ENCODE data around the gene BARX1.

Gene BARX1

DNA sequence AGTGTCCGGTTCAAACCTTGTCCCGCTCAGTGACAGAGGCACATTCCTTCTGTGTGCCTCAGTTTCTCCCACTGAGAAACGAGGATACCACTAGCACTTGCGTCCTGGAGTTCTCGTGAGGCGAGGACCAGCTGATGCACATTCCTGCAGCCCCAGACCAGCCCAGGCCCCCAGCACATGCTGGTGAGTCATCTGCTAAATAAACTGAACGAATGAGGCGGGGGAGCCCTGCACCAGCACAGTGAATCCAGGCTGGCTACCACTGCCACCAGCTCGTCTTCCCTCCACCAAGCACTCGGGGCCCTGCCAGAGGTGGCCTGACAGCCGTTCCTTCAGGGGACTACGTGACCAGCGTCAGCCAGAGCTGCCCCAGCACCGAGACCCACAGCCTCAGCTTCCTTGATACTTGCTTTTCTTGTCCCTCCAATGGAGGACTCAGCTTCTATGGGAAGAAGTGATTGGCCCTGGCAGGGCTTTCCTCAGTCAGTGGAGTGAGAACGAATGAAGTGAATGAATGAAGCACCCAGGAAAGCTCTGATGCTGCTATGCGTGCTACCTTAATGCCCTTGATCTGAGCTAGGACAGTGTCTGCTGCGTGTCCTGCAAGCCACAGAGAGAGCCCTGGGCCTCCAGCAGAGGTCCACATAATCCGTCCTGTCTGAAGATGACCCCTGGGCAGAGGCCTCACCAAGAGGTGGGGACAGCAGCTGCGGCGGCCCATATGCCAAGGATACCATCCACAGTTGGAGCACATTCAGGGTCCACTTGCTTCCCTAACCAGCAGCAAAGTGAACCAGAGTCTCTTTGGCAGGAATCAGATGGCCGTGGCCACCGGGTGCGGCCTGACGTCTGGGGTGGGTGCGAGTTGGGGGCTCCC lies 13.5 kb upstream of the BARX1 start:
- no peak overlapping the region for H3K27ac ChIP-seq (ENCODE audit: low read depth, low read length, poor library complexity, severe bottlenecking)
- no peaks in the 10 kb centered on the region for H4K20me1 ChIP-seq (ENCODE audit: insufficient read depth, low read length)
- no peaks in the 10 kb centered on the region for H3K36me3 ChIP-seq (ENCODE audit: insufficient read depth, low read length)
- H3F3A ChIP-seq (ENCODE audit: insufficient read depth, low read length), result no peaks in the 10 kb centered on the region
- H2AFZ ChIP-seq (ENCODE audit: low read length), result no peak overlapping the region
- H3K9me2 ChIP-seq (ENCODE audit: low read depth, low read length), result no peaks in the 10 kb centered on the region
- H3K4me3 ChIP-seq (ENCODE audit: low read depth, low read length, poor library complexity, severe bottlenecking), result no peak overlapping the region
- H3K9ac ChIP-seq (ENCODE audit: low read length), result no peak overlapping the region
- H3K9me3 ChIP-seq (ENCODE audit: low read length), result no peaks in the 10 kb centered on the region
- no peaks in the 10 kb centered on the region for H3K79me2 ChIP-seq (ENCODE audit: insufficient read depth, low read length)
- no peaks in the 10 kb centered on the region for H3K27me3 ChIP-seq (ENCODE audit: insufficient read depth, low read length)
- no peak overlapping the region for H3K4me2 ChIP-seq (ENCODE audit: low read length)
- TF ChIP-seq, protein P1, sequence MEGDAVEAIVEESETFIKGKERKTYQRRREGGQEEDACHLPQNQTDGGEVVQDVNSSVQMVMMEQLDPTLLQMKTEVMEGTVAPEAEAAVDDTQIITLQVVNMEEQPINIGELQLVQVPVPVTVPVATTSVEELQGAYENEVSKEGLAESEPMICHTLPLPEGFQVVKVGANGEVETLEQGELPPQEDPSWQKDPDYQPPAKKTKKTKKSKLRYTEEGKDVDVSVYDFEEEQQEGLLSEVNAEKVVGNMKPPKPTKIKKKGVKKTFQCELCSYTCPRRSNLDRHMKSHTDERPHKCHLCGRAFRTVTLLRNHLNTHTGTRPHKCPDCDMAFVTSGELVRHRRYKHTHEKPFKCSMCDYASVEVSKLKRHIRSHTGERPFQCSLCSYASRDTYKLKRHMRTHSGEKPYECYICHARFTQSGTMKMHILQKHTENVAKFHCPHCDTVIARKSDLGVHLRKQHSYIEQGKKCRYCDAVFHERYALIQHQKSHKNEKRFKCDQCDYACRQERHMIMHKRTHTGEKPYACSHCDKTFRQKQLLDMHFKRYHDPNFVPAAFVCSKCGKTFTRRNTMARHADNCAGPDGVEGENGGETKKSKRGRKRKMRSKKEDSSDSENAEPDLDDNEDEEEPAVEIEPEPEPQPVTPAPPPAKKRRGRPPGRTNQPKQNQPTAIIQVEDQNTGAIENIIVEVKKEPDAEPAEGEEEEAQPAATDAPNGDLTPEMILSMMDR (IDR thresholded peaks at IDR 0.05; ENCODE audit: low read length), result no peak
- no peak for TF ChIP-seq EZH2 (IDR thresholded peaks at IDR 0.05; ENCODE audit: borderline replicate concordance, low read length)
- H3K4me1 ChIP-seq (ENCODE audit: insufficient read depth, low read length, severe bottlenecking), result no peaks in the 10 kb centered on the region

DNA sequence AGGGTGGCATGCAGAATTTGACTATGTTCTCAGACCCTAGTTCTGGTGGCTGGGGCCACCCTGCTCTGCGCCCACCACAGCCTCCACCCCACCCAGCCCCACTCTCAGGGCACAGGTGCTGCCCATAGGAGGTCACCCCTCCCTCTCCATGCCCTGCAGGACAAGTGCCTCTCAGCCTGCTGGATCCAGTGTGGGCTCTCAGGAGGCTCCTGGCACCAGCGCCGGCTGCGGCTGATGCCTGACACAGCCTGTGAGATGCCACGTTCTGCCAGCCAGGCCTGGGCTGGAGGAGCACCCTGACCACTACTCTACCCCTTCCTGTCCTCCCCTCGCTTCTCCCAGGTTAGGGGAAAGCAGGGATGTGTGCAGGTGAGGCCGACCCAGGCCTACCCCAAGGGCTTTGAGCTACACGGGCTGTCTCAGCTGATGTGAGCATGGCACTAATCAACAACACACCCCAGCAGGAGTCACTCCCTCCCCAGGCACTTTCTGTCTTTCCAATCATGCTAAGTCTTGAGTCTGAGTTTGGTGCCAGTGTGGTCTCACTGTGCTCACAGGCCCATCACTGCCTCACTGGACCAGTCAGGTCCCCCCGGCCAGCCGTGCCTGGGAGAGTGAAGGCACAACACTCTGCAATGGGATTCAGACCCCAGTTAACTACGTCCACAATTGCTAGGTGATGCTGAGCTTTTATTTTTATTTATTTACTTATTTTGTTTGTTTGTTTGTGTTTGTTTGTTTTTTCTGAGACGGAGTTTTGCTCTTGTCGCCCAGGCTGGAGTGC lies 12.1 kb upstream of the BARX1 start:
- Histone ChIP-seq H3F3A (ENCODE audit: insufficient read depth, low read length) (no peaks in the 10 kb centered on the region), H2AFZ (ENCODE audit: low read length) (no peak overlapping the region), H3K27ac (ENCODE audit: low read depth, low read length, poor library complexity, severe bottlenecking) (no peak overlapping the region), H3K4me2 (ENCODE audit: low read length) (no peak overlapping the region), H3K79me2 (ENCODE audit: insufficient read depth, low read length) (no peaks in the 10 kb centered on the region), H3K4me1 (ENCODE audit: insufficient read depth, low read length, severe bottlenecking) (no peaks in the 10 kb centered on the region), H3K9me2 (ENCODE audit: low read depth, low read length) (no peaks in the 10 kb centered on the region), H3K27me3 (ENCODE audit: insufficient read depth, low read length) (no peaks in the 10 kb centered on the region), H3K9me3 (ENCODE audit: low read length) (no peaks in the 10 kb centered on the region), H3K36me3 (ENCODE audit: insufficient read depth, low read length) (no peaks in the 10 kb centered on the region), H3K4me3 (ENCODE audit: low read depth, low read length, poor library complexity, severe bottlenecking) (no peak overlapping the region), H4K20me1 (ENCODE audit: insufficient read depth, low read length) (no peaks in the 10 kb centered on the region), H3K9ac (ENCODE audit: low read length) (no peak overlapping the region)
- TF ChIP-seq, protein P1 (IDR thresholded peaks at IDR 0.05; ENCODE audit: low read length), result no peak
- TF ChIP-seq EZH2 (IDR thresholded peaks at IDR 0.05; ENCODE audit: borderline replicate concordance, low read length), result no peak

DNA sequence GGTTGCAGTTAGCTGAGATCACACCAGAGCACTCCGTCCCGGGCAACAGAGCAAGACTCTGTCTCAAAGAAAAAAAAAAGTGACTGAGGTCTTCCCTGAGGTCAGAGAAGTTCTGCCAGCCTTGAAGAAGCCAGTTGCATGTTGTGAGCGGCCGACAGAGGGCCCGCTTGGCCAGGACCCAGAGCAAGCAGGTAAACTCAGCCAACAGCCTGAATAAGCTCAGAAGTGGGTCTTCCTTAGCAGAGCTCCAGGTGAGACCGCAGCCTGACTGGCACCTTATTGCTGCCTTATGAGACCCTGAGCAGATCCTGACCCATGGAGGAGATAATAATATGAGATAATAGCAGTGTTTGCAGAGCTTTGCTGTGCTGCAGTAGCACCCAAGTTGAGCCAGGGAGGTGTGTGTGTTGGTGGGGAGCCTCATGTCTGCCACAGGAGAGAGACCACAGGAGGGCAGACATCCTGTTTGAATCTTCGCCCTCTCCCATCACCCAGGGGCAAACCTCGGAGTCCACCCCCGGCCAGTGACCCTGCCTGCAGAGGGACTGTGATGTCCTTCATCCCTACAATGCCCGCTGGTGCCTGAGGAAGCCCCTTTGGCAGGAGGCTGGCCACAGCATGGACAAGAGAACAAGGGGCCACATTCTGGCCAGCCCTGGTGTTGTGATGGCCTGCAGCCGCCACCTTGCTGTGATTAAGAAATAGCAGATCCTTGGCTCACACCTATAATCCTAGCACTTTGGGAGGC lies 10.8 kb upstream of the BARX1 start:
- Histone ChIP-seq H2AFZ (ENCODE audit: low read length) (no peak overlapping the region), H4K20me1 (ENCODE audit: insufficient read depth, low read length) (no peaks in the 10 kb centered on the region), H3F3A (ENCODE audit: insufficient read depth, low read length) (no peaks in the 10 kb centered on the region), H3K9ac (ENCODE audit: low read length) (no peak overlapping the region), H3K9me3 (ENCODE audit: low read length) (no peaks in the 10 kb centered on the region), H3K4me1 (ENCODE audit: insufficient read depth, low read length, severe bottlenecking) (no peaks in the 10 kb centered on the region), H3K4me2 (ENCODE audit: low read length) (no peak overlapping the region), H3K9me2 (ENCODE audit: low read depth, low read length) (no peaks in the 10 kb centered on the region), H3K36me3 (ENCODE audit: insufficient read depth, low read length) (no peaks in the 10 kb centered on the region), H3K27me3 (ENCODE audit: insufficient read depth, low read length) (no peaks in the 10 kb centered on the region), H3K27ac (ENCODE audit: low read depth, low read length, poor library complexity, severe bottlenecking) (no peak overlapping the region), H3K4me3 (ENCODE audit: low read depth, low read length, poor library complexity, severe bottlenecking) (no peak overlapping the region), H3K79me2 (ENCODE audit: insufficient read depth, low read length) (no peaks in the 10 kb centered on the region)
- TF ChIP-seq, protein P1 (IDR thresholded peaks at IDR 0.05; ENCODE audit: low read length), result peak; percentile 29
- TF ChIP-seq EZH2 (IDR thresholded peaks at IDR 0.05; ENCODE audit: borderline replicate concordance, low read length), result no peak
